K562 (cell line): ENCODE results near the gene RIMS3.

ENCODE experiments used
- CREB3 ChIP-seq: fragments of 450-650 bp; conservative IDR thresholded peaks from 2 replicates; pipeline ENCODE4 v1.6.1; 2016; ENCODE audit warnings: missing genetic modification characterization, low read depth, mild to moderate bottlenecking, missing compliant biosample characterization, moderate library complexity
- CTCF ChIP-seq, 3 experiments: IDR thresholded peaks in 2 of 3; conservative IDR thresholded peaks in 1 of 3; 2 replicates each; pipeline ENCODE4 v1.5.1; 2011 to 2012; ENCODE audit warnings: low read length in 3 of 3, mild to moderate bottlenecking in 3 of 3, control low read depth in 2 of 3, improper control_type of control experiment in 1 of 3, inconsistent platforms in 1 of 3, low read depth in 1 of 3, mixed read lengths in 1 of 3, moderate library complexity in 1 of 3; ENCODE audit not compliant: insufficient read depth in 2 of 3
- CUX1 ChIP-seq: fragments of 200-800 bp; sonication (Bioruptor generic); IDR thresholded peaks from 2 replicates; pipeline ENCODE4 v1.6.1; 2016; ENCODE audit warnings: missing genetic modification characterization, missing compliant biosample characterization
- E2F8 ChIP-seq: fragments of 450-650 bp; IDR thresholded peaks from 2 replicates; pipeline ENCODE4 v1.7.1; 2018; ENCODE audit warnings: mild to moderate bottlenecking, low read depth; ENCODE audit not compliant: partially characterized antibody
- EP300 ChIP-seq: IDR thresholded peaks from 2 replicates; pipeline ENCODE4 v1.6.1; 2012; ENCODE audit warnings: low read length, improper control_type of control experiment
- FOXJ2 ChIP-seq: fragments of 200-800 bp; sonication (Bioruptor generic); IDR thresholded peaks from 2 replicates; pipeline ENCODE4 v1.6.1; 2016; ENCODE audit warnings: missing genetic modification characterization, missing compliant biosample characterization
- KDM2B ChIP-seq: fragments of 250-450 bp; sonication (Bioruptor Pico); IDR thresholded peaks from 2 replicates; pipeline ENCODE4 v1.8.0; 2021; ENCODE audit warnings: mild to moderate bottlenecking, moderate library complexity
- PCBP1 ChIP-seq: fragments of 200-400 bp; formaldehyde crosslinking; IDR thresholded peaks from 2 replicates; pipeline ENCODE4 v1.6.1; 2018; ENCODE audit warnings: mild to moderate bottlenecking, low read depth, low read length; ENCODE audit not compliant: poor library complexity, severe bottlenecking
- SREBF2 ChIP-seq: sonication (generic); formaldehyde crosslinking; IDR thresholded peaks from 2 replicates; pipeline ENCODE4 v1.4.0; 2020; ENCODE audit warnings: mild to moderate bottlenecking, missing genetic modification reagents
- STAG1 ChIP-seq: sonication (generic); formaldehyde crosslinking; IDR thresholded peaks from 2 replicates; pipeline ENCODE4 v1.5.0; 2020; ENCODE audit warnings: missing genetic modification reagents, borderline replicate concordance
- ZBTB34 ChIP-seq: fragments of 250-450 bp; sonication (Bioruptor Pico); IDR thresholded peaks from 2 replicates; pipeline ENCODE4 v1.8.0; 2021; ENCODE audit warnings: mild to moderate bottlenecking, moderate library complexity
- ZNF239 ChIP-seq: fragments of 250-450 bp; sonication (Bioruptor Pico); IDR thresholded peaks from 2 replicates; pipeline ENCODE4 v1.4.0; 2020; ENCODE audit warnings: mild to moderate bottlenecking

- TF ChIP-seq FOXJ2 (tag) (no peak), STAG1 (CRISPR knock-in tag) (no peak), SREBF2 (no peak), E2F8 (no peak), CUX1 (CRISPR knock-in tag) (no peak), KDM2B (no peak), ZBTB34 (CRISPR knock-in tag) (no peak), CTCF (IDR thresholded peaks at IDR 0.05 in 2 of 3, conservative IDR thresholded peaks at IDR 0.05 in 1 of 3; ENCODE audit: insufficient read depth in 2 of 3, low read depth in 1 of 3, low read length in 3 of 3) (no peak), PCBP1 (no peak), EP300 (no peak), ZNF239 (CRISPR knock-in tag) (no peak), CREB3 (tag) (no peak)
Observed at GRCh38 chr1:40646315-40646714, 19.2 kb downstream of the RIMS3 start.
